ENCODE measurements around the gene TSHR.
"Not testable (repeated sequence)": the region's sequence is repeated elsewhere in the genome, so short reads cannot be mapped to it uniquely, and the experiment has no call there.

Gene TSHR

GRCh38 chr14:81091139-81091538 is 135.7 kb downstream of the TSHR start:
- no peak for DNase-seq

- no peak for DNase-seq
Observed at GRCh38 chr14:81091660-81092059, 136.2 kb downstream of the TSHR start.

GRCh38 chr14:81093651-81094050 is 138.2 kb downstream of the TSHR start:
- no peak for DNase-seq

GRCh38 chr14:81095539-81095938 is 140.1 kb downstream of the TSHR start:
- no peak for DNase-seq

- no peak for DNase-seq
Observed at GRCh38 chr14:81096656-81097055, 141.2 kb downstream of the TSHR start.

- DNase-seq = no peak
Observed at GRCh38 chr14:81102217-81102616, 146.8 kb downstream of the TSHR start.

GRCh38 chr14:81103443-81103842 is 148.0 kb downstream of the TSHR start:
- no peak for DNase-seq

GRCh38 chr14:81105378-81105777 is 150.0 kb downstream of the TSHR start:
- no peak for DNase-seq

- no peak for DNase-seq
Observed at GRCh38 chr14:81105961-81106360, 150.5 kb downstream of the TSHR start.

GRCh38 chr14:81110186-81110585 is 154.8 kb downstream of the TSHR start:
- no peak for DNase-seq

GRCh38 chr14:81113176-81113575 is 157.8 kb downstream of the TSHR start:
- no peak for DNase-seq

GRCh38 chr14:81113945-81114820 is 158.8 kb downstream of the TSHR start:
- not testable (repeated sequence) for DNase-seq

GRCh38 chr14:81120501-81120900 is 165.1 kb downstream of the TSHR start:
- DNase-seq = no peak

GRCh38 chr14:81122326-81122725 is 166.9 kb downstream of the TSHR start:
- DNase-seq = no peak

GRCh38 chr14:81123811-81124210 is 168.4 kb downstream of the TSHR start:
- DNase-seq = no peak

GRCh38 chr14:81125536-81125935 is 170.1 kb downstream of the TSHR start:
- no peak for DNase-seq

GRCh38 chr14:81127785-81128184 is 172.4 kb downstream of the TSHR start:
- DNase-seq = no peak

- no peak for DNase-seq
Observed at GRCh38 chr14:81129242-81129641, 173.8 kb downstream of the TSHR start.

- DNase-seq = no peak
Observed at GRCh38 chr14:81132468-81132867, 177.0 kb downstream of the TSHR start.

GRCh38 chr14:81133400-81133799 is 178.0 kb downstream of the TSHR start:
- DNase-seq = no peak

GRCh38 chr14:81137316-81137715 is 181.9 kb downstream of the TSHR start:
- DNase-seq = no peak

GRCh38 chr14:81138429-81138828 is 183.0 kb downstream of the TSHR start:
- no peak for DNase-seq

GRCh38 chr14:81141426-81141825 is 186.0 kb downstream of the TSHR start:
- no peak for DNase-seq

- no peak for DNase-seq
Observed at GRCh38 chr14:81143793-81144192, 188.4 kb downstream of the TSHR start.
